GM18867 (cell line): ENCODE measurements around the gene ZNF197.
A peak's percentile ranks its signal among the peaks of the same experiment; 100 is the strongest.
"Not testable (repeated sequence)": the region's sequence is repeated elsewhere in the genome, so short reads cannot be mapped to it uniquely, and the experiment has no call there.

ENCODE experiments used
- ATAC-seq: cut with Tn5 transposase; IDR thresholded peaks from one replicate; pipeline ENCODE4 v1.9.1; 2021; ENCODE audit warnings: mild to moderate bottlenecking, moderate library complexity; ENCODE audit not compliant: unreplicated experiment

The ZNF197 gene

DNA sequence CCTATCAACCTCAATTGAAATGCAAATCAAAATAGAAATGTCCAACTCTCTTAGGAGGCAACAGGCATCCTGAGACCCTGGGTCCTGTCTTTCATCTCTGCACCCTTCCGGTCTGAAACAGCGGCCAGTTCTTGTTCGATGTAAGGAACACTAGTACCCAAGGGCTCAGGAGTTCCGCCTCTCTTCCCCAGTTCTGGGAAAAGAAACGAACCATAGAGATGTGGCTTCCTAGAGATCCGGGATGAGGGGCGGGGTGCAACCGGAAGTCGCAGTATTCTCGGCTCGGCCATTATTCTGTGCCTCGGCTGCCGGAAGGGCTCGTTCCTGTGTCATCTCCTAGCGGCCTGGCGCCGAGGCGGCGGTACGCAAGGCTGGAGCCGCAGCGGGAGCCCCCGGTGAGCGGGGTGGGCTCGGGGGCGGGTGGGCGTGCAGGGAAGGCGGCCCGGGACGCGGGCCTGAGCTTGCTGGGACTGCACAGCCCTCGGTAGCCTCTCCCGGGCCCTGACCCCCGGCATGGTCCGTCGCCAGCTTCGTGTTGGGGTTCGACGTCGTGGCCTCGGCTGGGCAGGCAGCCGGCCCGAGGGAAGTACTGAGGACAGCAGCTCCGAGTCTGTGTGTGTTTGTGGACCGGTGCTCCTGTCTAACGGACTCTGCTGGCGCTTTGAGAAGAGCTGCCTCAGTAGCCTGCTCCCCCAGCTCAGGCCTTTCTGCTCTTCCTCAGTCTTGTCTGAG lies at the start of gene ZNF197:
ZNF197 (plus strand) TSS at position 288 of the 732 bp plus-strand sequence. CDS start 4,119 bp downstream, outside the sequence.
- peak; percentile 95 for ATAC-seq

DNA sequence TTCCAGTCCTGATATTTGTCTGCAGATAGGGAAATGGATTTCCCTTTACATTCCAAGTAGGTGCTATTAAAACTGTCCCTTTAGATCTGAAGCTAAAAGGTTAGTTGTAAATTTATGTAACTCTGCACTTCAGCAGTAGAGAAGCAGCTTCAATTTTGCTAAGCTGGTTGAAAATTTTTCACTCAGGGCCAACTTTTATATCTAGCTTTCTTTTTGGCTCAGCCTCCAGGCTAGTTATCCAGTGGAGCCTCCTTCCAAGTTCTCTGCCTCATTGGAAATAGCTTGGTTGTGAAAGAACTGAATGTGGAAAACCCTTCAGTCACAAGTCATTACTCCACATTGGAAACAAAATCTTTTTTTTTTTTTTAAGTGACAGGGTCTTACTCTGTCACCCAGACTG lies 48.2 kb upstream of the ZNF197 start:
- no peak for ATAC-seq

DNA sequence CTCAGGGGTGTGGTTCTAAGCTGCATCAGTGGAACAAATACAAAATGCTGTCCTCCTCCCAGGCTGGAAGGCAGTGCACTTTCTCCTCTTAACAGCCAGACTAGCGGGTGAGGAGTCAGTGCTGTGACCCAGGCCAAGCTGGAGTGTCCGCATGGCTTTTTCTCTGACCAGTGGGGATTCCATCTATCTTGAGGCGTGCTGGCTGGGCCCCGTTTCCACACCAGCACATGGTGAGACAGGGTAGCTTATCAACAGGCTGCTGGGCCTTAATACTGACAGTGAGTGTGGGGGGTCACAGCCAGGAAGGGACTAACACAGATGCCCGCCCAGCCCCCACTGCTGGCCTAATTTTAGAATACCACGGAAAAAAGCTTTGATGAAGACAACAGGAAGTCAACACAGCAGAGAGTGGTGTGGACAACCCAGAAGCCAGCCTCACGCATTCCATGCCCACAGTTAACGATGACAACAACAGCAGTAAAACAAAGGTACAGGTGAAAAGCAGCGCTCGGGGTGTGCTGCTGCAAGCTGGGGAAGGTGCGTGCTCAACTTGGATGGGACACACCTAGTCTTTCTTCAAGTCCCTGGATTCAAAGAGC lies 47.4 kb upstream of the ZNF197 start:
- not testable (repeated sequence) for ATAC-seq

- not testable (repeated sequence) for ATAC-seq
Measured at GRCh38 chr3:44578316-44578715, 46.5 kb upstream of the ZNF197 start.

GRCh38 chr3:44578924-44579515 lies 45.8 kb upstream of the ZNF197 start:
- not testable (repeated sequence) for ATAC-seq

DNA sequence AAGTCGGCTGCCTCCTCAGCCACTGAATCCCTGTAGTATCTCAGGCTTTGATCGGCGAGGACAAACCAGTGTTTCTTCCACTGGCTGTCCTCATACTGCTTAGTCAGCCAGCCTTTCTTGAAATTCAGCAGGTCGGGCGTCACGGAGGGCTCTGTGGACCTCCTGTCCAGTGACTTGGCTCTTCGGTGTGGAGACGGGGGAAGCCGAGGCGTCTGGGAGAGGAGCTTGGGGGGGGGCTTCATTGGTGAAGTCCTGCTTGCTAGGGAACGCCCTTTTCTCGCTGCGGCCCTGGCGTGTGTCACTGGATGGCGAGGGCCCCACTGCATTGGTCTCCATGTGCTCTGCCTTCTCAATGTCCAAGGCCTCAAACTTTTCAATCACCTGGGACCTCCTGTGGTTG lies 45.1 kb upstream of the ZNF197 start:
- not testable (repeated sequence) for ATAC-seq

- not testable (repeated sequence) for ATAC-seq
Measured at GRCh38 chr3:44580971-44581370, 43.9 kb upstream of the ZNF197 start.

- no peak for ATAC-seq
Measured at GRCh38 chr3:44584646-44585501, 40.0 kb upstream of the ZNF197 start, which contains the start of gene ZNF660. Gene ZNF660, plus strand, starts transcription at chr3:44584964. Its CDS starts 9,230 bp downstream, at chr3:44594194.

GRCh38 chr3:44596621-44597020 lies 28.2 kb upstream of the ZNF197 start:
- ATAC-seq, result no peak

DNA sequence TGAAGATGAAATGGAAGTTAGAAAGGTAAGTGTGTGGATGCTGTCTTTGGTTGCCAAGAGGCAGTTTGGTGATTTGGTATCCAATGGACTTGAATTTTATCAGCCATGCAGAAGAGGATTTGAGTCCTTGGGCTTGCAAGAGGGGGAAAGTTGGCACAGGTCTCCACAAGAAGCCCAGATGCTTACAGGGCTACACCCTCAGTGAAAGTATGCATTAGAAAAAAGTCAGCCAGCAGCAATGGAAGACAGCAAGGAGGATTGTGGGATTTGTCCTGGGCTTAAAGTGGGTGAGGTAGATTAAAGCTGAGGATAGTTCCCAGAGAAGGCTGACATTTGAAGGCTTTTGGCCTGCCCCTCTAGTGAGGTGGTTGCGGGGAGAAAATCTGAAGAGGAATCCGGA lies 23.1 kb upstream of the ZNF197 start:
- ATAC-seq, result no peak

- no peak for ATAC-seq
Measured at GRCh38 chr3:44612678-44613077, 12.2 kb upstream of the ZNF197 start.

GRCh38 chr3:44628716-44629115 lies 3.9 kb downstream of the ZNF197 start:
- ATAC-seq, result no peak

DNA sequence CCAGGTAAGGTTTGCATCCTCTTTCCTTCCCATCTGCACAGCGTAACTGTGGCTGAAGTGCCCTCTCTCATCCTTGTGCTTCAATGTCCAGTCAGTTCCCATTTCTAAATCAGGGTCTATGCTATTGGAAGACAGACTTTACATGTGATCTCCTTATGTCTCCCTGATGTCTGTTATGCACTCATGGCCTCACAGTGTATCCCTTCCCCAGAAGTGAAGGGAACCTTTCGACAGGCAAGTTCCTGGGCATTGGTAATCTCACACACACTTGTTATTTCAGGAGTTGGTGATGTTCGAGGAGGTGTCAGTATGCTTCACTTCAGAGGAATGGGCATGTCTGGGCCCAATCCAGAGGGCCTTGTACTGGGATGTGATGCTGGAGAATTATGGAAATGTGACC lies 7.4 kb downstream of the ZNF197 start:
- no peak for ATAC-seq

- ATAC-seq, result no peak
Measured at GRCh38 chr3:44642337-44642736, 17.5 kb downstream of the ZNF197 start.

- ATAC-seq, result no peak
Measured at GRCh38 chr3:44643024-44643423, 18.2 kb downstream of the ZNF197 start.

DNA sequence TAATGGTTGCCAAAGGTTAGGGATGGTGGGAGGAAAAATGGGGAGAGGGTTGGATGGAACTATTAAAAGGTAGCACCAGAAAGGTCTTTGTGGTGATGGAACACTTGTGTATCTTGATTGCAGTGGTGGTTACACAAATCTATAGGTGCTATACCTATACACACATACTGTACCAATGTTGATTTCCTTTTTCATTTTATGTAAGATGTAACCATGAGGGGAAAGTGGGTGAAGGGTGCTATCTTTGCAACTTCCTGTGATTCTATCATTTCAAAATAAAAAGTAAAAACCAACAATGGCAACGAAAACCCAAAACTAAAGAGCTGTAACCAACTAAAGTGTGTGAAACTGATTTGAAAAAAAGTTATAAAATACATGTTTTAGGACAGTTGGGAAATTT lies 22.9 kb downstream of the ZNF197 start:
- ATAC-seq, result no peak

- ATAC-seq, result peak; percentile 99
Measured at GRCh38 chr3:44648564-44649229, 23.9 kb downstream of the ZNF197 start, which contains the start of gene ZNF35. Gene ZNF35, plus strand, starts transcription at chr3:44648732. Its CDS starts 2,336 bp downstream, at chr3:44651068.

DNA sequence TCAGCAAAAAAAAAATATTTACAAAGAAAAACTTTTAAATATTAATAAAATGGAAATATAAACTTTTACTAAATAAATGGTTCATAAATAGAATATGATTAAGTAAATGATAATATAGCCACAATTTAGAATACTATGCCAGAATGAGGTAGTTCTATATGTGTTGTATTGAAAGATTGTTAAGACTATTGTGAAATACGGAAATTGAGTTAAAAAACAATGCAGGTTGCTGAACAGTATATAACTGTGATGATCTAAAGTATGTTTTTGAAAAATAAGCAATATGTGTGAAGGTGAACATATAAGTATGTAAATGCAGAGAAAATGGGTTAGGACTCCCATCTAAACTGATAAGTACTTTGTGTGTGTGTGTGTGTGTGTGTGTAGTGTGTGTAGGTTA lies 24.9 kb downstream of the ZNF197 start:
- ATAC-seq, result no peak

DNA sequence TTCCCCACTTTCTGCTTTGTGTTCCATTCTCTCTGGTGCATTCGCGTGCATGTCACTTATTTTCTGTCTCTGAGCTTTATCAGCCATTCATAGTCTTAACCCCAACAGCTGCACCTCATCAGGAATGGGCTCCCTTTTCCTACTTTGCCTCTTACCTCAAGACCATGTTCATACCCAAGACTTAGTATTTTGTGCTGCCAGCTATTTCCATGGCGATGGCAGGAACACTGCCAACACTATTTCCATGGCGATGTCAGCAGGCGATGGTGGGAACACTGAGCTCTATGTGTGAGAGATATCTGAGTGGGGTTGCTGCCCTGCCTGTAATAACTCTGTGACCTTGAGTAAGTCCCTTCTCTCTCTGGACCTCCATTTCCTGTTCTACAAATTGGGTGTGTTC lies 29.2 kb downstream of the ZNF197 start:
- no peak for ATAC-seq

- no peak for ATAC-seq
Measured at GRCh38 chr3:44659015-44659414, 34.2 kb downstream of the ZNF197 start.
